Limb (tissue), 2 donors: ENCODE data around the gene BAZ2A.
"Not testable (repeated sequence)": the region's sequence is repeated elsewhere in the genome, so short reads cannot be mapped to it uniquely, and the experiment has no call there.

Experiments
- DNase-seq, 2 donors: peaks; one replicate each; pipeline ENCODE4 v3.0.0-alpha.2; 2016; ENCODE audit errors: extremely low spot score in 2 of 2

BAZ2A gene

DNA sequence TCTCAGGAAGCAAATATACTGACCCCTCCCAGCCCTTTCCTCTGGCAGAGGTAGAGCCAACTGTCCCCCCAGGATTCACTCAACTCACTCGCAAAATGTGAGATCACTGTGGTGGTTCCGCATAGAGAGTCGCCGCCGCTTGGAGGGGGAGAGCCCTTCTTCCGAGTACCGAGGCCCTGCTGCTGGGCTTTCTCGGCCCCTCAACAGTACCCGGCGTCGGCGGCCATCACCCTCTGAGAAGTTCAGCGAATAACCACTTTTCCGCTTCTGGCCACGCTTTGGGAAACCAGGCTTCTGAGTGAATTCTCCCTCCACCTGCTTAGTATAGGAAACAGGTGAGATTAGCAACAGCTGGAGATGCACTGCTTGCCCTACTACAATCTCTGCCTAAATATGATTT, 31.1 kb downstream of the BAZ2A start:
- no peak for DNase-seq

DNA sequence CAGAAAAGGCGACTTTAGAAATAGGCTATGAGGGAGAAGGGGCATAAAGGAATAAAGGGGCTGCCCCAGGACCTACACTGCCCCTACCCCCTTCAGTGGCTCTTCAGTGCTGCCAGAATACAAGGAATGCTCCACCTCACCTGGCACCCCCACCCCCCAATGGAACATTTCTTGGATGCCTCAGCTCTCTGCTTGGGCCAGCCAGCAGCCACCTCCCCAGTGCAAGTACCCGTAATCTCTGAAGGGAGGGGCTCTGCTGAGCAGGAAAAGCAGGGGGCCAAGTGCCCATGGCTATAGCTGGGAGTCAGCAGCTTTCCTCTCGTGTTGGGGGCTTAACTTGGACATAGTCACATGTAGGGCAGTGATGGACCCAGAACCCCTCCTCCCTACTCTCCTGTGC, 33.3 kb downstream of the BAZ2A start:
- DNase-seq = no peak

DNA sequence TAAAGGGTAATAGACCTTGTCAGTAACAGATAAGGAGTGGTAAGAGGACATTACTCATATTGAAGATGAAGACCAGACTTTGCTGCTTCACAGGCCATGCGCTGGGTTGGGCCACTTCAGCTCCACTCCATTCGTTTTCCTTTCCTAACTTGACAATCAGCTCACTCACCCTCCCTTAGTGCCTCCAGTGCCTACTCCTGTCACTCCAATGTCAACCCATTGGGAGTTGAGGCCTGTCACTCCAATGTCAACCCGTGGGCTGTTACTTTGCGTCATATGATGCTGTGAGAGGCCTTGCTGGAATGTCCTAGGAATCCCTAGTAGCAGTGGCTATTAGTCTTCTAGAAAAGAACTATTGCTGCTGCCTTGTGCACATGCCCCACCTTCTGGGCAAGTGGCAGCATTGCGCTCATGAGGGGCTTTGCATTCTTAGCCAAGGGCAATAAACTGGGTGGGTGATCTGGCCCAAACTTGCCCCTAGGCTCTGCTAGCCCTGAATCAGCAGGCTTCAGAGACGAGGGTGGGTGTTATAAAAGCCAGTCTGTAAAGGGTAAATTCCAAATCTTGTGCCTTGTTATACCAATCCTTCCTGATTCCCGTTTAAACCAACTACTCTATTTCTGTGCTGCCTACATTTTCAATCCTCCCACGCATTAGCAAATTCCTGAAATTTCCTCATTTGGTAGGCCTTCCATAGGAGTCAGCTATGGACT, 36.1 kb downstream of the BAZ2A start:
- peak; percentile 55 to 75 for DNase-seq

DNA sequence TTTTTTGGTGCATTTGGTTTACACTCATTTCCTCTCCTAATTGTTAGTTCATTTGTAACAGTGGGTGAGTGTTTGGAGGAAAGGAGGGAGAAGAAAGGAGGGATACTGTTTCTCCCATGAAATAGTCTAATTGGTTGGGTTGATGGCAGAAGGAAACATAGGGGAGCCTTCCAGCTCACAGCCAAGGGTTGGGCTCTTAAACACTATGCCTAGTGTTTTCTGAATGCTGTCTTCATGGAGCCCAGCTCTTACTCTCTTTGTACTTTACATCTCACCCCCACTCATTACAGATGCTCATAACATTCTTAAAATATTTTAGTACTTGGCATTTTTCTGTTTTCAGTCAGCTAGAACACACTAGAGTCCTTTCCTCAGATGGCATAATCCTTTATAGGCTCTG, 38.2 kb downstream of the BAZ2A start:
- DNase-seq = no peak

DNA sequence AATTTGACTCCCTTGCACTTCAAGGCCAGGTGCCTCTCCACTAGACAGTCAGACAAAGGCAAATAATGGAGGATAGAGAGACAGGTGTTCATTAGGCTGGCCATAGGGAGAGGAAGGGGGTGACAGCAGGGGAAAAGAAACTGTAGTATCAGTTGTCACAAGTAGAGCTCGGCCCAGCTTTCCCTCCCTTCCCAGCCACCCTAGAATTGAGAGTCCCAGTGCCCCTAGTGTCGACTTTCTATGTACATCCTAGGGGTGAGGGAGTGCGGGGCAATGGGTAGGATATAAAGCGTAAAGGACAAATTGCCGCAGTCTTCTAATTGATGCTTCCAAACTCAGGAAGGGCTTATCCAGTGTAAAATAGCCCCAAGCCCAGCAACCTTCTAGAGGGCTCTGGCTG, 39.0 kb downstream of the BAZ2A start:
- no peak for DNase-seq

DNA sequence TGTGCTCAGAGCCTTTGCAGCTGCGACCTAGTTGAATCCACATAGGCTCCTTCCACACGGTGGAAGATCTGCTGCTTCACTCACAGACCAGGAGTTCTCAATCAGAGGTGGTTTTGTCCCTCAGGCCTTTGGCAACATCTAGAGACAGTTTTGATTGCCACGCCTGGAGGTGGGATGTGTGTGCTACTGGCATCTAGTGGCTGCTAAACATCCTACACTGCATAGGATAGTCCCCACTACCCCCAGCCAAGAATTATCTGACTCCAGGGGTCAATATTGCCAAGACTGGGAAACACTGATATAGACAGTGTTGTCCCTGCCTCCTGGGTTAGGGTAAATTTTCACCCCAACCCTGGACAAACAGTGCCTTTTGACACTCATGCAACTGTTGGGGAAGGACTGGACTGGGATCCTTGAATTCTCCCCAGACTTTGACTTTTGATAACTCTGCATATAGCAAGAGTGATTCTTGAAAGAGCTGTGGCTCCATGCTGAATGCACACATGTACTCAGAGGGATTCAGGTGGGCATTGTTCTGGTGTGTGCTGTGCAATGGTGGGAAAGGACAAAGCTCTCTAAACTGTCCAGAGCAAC, 39.8 kb downstream of the BAZ2A start:
- DNase-seq = no peak

DNA sequence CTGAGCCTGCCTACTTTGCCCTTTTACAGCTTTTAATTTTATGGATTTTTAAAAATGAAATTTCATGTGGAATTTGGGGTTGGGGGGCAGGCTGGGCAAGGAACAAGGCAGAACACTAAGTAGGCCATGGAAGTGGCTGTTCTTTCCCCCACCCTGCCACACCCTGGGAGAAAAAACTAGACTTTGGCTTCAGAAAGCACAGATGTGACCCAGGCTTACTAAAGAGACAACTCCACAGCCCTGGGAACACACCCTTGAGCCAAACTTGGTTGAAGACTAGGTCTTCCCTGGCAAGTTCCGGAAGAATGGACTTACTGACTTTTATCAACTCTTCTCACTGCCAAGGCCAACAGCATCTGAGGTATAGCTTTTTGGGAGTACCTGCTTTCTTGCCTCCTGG, 40.3 kb downstream of the BAZ2A start:
- DNase-seq = no peak

DNA sequence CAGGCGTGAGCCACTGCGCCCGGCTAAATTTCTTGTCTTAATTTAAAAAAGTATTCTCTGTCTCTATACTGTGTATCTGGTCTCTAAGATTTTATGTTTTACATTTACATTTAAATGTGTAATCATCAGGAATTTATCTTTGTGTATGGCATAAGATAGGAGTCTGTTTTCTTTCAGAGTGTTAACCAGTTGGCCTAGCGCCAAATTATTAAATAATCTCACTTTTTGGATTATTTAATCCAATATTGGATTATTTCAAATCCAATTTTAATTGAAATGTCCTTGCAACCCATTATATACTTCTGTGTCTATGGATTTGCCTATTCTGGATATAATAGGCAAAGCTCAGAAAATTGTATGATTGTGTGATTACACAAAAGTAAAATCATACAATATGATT, 45.0 kb downstream of the BAZ2A start:
- no peak for DNase-seq

DNA sequence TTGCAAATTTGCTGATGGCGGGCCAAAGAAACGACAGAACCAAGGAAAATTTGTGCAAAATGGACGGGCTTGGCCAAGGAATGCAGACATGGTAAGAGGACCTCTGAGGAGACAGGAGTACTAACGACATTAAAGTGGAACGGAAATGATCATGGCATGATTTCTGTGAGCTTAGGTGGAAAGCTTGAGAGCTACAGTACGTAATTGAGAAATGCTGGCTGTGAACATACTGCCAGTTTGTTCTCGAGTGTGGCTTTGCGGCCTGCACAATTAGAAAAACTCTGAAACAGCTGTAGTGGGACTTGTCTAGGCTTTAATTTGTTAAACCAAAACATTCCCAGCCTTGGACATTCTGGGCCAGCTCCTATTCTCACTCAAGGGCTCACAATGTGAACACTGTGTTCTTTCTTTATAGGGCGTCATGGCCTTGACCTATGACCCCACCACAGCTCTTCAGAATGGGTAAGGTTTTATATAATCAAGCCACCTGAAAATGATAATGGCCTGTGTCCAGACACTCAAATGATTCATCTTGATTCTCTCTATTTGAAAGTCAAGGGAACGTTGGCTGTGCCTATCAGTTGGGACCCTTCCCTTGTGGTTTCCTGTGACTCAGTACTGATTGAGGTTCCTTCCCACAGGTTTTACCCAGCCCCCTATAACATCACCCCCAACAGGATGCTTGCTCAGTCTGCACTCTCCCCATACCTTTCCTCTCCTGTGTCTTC, 48.5 kb downstream of the BAZ2A start:
- DNase-seq = no peak

DNA sequence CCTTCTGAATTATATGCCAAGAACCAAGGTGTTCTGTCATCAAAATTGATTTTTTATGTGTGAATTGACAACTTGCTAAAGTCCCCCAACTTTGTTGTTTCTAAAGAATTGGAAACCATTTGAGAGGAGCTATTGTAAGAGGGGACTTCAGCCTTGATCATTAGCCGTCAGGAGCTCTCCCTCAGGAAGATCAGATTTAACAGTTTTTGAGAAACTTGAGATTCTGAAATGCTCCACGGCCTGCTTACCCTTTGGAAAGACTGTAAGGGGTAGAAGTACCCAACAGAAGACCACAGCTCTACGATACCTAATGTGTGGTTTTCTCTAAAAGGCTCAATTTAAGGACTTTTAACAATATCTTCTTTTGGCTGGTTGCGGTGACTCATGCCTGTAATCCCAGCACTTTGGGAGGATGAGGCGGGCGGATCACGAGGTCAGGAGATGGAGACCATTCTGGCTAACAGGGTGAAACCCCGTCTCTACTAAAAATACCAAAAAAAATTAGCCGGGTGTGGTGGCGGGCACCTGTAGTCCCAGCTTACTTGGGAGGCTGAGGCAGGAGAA, 51.1 kb downstream of the BAZ2A start:
- no peak for DNase-seq

DNA sequence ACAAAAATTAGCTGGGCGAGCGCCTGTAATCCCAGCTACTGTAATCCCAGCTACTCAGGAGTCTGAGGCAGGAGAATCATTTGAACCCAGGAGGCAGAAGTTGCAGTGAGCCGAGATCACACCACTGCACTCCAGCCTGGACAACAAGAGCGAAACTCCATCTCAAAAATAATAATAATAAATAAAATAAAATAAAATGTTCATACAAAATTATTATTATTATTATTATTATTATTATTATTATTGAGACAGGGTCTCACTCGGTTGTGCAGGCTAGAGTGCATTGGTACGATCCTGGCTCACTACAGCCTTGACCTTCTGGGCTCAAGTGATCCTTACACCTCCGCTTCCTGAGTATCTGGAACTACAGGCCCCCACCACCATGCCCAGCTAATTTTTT, 52.9 kb downstream of the BAZ2A start:
- DNase-seq = not testable (repeated sequence)

DNA sequence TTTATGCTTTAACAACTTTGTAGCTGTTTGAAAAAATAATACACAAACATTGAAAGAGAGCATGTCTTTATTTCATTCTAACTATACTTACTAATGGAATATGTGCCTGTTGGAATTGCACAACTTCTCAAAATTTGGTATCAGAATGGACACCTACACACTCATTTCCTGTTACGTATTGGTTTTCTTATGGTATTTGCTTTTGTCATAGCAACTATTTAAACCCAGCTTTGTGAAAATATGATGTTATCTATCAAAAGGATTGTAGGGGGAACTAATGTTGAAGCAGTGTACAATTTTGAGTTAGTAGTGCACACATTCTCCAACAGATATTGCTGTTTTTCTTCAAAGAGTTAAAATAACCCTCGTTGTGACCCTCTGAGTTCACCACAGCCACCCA, 55.9 kb downstream of the BAZ2A start:
- no peak for DNase-seq

DNA sequence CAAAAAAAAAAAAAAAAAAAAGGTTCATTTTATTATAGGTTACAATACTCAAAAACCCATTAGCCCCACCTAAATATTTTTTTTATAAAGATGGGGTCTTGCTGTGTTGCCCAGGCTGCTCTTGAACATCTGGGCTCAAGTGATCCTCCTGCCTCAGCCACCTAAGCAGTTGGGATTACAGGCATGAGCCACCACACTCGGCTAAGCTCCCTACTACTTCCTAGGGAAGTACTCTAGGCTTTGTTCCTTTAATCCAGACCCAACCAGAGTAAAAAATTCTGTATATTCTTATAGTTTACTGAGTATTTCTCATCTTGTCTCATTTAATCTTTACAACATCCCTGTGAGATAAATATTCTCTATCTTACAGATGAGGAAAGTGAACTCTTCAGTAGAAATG, 57.8 kb downstream of the BAZ2A start:
- no peak for DNase-seq

DNA sequence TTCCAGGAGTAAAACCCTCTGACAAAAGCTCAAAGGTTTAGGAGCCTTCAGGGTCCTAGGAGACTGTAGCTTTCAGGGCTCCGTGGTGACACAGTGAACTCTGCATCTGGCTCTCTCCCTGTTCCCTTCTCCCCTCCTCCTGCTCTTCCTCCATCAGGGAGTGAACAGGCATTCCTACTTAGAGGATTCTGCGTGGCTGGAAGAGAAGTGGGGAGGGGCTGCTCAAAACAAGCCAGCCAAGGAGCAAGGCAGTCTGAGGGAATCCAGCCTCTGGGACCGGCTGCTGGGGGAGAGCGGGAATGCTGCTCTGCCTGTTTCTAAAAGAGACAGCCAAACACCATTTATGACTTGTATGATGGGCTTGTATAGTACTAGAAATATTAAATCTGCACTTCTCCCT, 59.0 kb downstream of the BAZ2A start:
- peak; percentile 60 to 68 for DNase-seq

DNA sequence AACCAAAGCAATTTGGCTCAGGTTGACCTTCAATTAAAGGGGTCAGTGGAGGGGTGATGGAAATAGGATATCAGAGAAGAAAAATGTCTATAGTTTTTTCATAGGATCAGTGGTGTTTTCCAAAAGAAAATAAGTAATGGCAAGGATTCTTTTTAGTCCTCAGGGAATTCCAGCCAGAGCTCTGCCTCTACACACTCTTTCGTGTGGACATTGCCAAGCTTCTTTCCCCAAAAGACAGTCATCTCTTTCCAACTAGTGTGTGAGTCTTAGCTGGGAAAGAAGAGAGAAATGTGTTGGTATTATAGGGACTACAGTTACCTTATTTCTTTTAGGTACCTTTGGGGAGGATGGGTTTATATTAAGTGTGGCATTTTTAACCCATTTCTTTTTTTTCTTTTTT, 62.0 kb downstream of the BAZ2A start:
- no peak for DNase-seq

DNA sequence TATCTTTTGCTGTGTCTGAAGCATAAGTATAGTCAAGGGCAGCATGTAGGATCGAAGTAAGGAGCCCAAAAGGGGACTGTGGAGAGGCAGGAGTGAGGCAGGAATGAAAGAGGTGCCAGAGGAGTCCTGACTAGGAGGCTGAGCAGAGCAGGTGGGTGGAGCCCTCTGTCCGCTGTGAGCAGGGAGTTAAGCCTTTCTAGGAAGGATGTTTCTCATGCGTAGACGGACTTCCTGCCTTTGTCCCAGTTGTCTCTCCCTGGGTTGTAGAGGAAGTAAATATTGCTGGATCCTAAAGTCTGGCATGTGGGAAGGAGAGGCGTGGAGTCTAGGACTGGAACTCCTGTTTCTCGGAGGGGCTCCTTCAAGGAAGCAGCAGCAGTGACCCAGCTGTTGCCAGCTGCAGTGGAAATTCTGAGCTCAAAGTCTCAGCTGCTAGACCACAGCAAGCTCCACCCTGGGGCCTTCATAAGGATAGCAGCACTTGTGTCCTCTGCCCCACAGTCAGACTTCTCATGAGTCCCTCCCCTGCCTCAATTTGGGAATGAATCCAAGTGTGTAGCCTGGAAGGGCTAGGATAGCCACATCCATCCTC, 64.5 kb downstream of the BAZ2A start:
- peak; percentile 87 to 97 for DNase-seq

DNA sequence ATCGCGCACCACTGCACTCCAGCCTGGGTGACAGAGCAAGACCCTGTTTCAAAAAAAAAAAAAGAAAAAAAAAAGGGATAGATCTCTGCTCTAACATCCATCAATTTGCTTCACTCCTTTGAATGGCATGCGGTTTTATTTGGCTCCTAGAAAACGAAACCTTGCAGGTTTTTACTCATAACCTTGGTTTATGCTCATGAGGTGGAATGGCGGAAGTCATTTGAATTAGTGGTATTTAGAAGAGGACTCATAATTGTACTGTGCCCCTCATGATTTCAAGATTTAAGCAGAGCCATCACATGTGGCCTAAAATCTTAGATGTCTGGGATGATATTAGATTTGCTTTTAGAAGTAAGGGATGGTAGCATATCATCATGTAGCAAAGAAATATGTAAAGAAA, 79.1 kb downstream of the BAZ2A start:
- no peak for DNase-seq

DNA sequence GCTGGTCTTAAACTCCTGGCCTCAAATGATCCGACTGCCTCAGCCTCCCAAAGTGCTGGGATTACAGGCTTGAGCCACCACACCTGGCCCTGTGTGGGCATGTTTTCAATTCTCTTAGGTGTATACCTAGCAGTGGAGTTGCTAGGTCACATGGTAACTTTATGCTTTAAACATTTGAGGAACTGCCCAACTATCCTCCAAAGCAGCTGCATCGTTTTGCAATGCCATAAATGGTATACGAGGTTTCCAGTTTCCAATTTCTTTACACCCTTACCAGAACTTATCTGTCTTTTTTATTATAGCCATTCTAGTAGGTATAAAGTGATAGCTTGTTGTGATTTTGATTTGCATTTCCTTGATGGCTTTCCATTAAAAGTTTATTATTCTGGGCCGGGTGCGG, 83.4 kb downstream of the BAZ2A start:
- no peak for DNase-seq
